ENCODE measurements around the gene PCNX2. TPM values are rescaled to one million over a fixed set of nuclear protein-coding genes. Genes with fewer than 3 reads are reported as not detected.
"Not testable (repeated sequence)": the region's sequence is repeated elsewhere in the genome, so short reads cannot be mapped to it uniquely, and the experiment has no call there.

PCNX2 gene
- total and polyA plus RNA-seq, 12 donors, result 0.29 to 3.1 (median 1.6) TPM

DNA sequence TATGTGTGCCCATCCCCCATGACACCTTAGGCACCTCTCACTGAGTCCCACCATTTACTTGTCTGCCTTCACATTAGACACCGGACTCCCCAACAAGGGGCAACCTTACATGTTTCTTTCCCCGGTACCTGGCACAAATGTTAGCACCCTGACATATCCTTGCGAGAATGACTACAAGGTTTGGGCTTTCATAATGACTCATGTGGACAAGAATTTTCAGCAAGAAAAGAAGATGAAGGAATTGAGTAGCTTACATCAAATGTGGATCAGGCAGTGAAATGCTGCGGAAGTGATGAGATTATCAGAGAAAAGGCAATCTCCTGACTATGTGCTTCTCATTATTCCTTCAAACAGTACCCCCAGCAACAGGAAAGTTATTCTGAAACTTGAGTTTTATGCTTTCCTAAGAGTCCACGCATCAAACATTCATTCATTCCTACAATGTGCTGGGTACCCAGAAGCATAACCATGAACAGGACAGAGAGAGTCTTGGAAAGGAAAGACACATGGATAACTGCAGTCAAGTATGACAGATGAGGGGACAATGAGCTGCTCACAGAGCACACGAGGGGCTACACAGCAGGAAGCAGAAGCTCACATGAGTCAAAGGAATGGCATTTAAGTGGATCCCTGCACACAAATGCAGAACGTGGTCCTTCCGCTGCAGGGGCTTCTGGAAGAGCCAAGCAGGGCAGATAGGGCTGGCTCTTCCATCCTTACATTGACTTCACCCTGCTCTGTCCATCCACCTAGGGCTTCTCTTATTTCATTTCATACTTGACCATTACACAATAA is 112.1 kb downstream of the PCNX2 start:
- ATAC-seq, result no peak
- WGBS, 2 donors, result 74 to 76% methylated on average over 8 of the region's 8 CpGs
- no peak for DNase-seq
- H3K36me3 ChIP-seq, result peaks cover 0 to 2% (median 0%) of the 10 kb centered on the region in 9 donors
- intact Hi-C loops (cut with DNase I), result no loop called here
- TF ChIP-seq, protein P1, sequence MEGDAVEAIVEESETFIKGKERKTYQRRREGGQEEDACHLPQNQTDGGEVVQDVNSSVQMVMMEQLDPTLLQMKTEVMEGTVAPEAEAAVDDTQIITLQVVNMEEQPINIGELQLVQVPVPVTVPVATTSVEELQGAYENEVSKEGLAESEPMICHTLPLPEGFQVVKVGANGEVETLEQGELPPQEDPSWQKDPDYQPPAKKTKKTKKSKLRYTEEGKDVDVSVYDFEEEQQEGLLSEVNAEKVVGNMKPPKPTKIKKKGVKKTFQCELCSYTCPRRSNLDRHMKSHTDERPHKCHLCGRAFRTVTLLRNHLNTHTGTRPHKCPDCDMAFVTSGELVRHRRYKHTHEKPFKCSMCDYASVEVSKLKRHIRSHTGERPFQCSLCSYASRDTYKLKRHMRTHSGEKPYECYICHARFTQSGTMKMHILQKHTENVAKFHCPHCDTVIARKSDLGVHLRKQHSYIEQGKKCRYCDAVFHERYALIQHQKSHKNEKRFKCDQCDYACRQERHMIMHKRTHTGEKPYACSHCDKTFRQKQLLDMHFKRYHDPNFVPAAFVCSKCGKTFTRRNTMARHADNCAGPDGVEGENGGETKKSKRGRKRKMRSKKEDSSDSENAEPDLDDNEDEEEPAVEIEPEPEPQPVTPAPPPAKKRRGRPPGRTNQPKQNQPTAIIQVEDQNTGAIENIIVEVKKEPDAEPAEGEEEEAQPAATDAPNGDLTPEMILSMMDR (IDR thresholded peaks at IDR 0.05), result no peak
- peaks cover 0 to under 1% (median 0%) of the 10 kb centered on the region in 11 donors for H3K9me3 ChIP-seq
- H3K4me1 ChIP-seq, result peaks cover 0 to 7% (median 0%) of the 10 kb centered on the region in 9 donors
- no peak overlapping the region for H3K27ac ChIP-seq
- H3K4me3 ChIP-seq, result no peak overlapping the region
- H3K27me3 ChIP-seq, result no peaks in the 10 kb centered on the region

DNA sequence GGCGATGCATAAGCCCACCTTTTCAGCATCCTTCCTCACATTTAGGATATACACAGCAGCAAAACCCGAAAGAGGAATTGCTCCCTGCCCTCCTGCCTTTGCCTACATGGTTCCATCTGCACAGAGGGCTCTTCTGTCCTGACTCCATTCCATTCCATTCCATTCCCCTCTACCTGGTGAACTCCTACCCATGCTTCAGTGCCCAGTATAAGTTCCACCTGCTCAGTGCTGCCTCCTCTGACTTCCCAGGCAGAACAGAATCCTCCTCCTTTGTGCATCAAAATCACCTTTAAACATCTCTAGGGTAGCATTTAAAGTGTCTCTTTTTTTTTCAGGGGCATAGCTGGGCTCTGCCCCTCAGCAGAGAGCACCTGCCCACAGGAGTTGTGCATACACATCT is 112.9 kb downstream of the PCNX2 start:
- Histone ChIP-seq H3K9me3 (peaks cover 0 to 9% (median 3%) of the 10 kb centered on the region in 11 donors), H3K36me3 (peaks cover 0 to 10% (median 0%) of the 10 kb centered on the region in 9 donors), H3K4me3 (no peak overlapping the region), H3K4me1 (peaks cover 0 to 7% (median 0%) of the 10 kb centered on the region in 9 donors), H3K27me3 (no peaks in the 10 kb centered on the region), H3K27ac (no peak overlapping the region)
- TF ChIP-seq, protein P1 (IDR thresholded peaks at IDR 0.05), result no peak
- intact Hi-C loops (cut with DNase I), result no loop called here
- ATAC-seq, result no peak
- WGBS, 2 donors, result 92 to 97% methylated on average over 2 of the region's 2 CpGs
- no peak for DNase-seq

DNA sequence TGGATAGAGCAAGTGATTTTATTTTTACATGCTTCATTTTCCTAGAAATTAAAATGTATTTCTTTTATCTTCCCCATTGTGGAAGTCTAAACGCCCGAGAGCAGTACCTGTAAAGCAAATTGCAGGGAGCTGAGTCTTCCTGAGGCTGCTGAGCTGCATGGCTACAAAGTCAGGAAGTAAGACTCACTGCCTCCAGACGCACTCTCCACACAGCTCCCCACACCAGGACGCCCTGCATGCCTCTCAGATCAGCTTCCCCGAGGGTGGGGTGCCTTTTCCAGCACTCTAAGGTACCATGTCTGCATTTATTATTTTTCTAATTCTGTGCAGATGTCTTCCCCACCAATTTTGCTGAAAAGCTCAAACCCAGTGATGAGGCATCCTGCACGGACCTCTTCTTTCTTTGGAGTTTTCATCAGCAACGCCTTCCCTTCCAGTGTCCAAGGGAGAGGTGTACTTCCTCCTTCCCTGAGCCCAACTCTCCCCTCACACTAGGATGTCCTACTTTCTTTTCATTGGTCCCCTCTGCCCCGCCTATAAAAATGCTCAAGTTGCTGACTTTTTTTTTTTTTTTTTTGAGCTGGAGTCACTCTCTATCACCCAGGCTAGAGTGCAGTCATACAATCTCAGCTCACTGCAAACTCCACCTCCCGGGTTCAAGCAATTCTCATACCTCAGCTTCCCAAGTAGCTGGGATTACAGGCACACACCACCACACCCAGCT is 114.7 kb downstream of the PCNX2 start:
- ATAC-seq (no peak), DNase-seq (no peak)
- no peaks in the 10 kb centered on the region for H3K27me3 ChIP-seq
- WGBS, 2 donors, result 76 to 82% methylated on average over 9 of the region's 9 CpGs
- H3K27ac ChIP-seq, result no peak overlapping the region
- H3K4me1 ChIP-seq, result peaks cover 0 to 7% (median 0%) of the 10 kb centered on the region in 9 donors
- H3K4me3 ChIP-seq, result no peak overlapping the region
- H3K9me3 ChIP-seq, result peaks cover 0 to 15% (median 3%) of the 10 kb centered on the region in 11 donors
- H3K36me3 ChIP-seq, result peaks cover 0 to 25% (median 0%) of the 10 kb centered on the region in 9 donors
- intact Hi-C loops (cut with DNase I), result no loop called here
- TF ChIP-seq, protein P1 (IDR thresholded peaks at IDR 0.05), result no peak

DNA sequence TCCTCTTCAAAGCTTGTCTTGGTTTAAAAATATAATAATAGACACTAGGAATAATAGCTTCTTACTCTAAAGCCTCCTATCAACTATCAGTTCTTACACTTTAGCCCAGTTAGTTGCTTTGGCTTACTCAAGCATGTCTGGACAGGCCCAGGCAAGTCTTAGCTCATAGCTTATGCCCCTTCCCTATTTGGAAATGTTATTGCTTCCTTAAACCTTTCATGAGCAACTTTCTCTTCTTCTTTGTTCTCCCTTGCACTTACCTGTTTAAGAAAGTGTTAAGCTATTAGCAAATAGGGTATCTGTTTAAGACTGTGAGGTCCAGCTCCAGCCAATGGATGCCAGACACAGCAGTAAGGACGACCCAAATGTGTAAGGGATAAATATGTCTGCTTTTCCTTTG is 115.9 kb downstream of the PCNX2 start:
- H3K27me3 ChIP-seq, H3K4me1 ChIP-seq, DNase-seq, H3K4me3 ChIP-seq, H3K27ac ChIP-seq, ATAC-seq: not testable (repeated sequence)
- intact Hi-C loops (cut with DNase I), result loop anchor here in 2 of 10 donors (10.0 kb wide), 3 partner anchors 125 to 535 kb away; no protein-coding TSS in a partner anchor
- H3K9me3 ChIP-seq, result peaks cover 0 to 15% (median 3%) of the 10 kb centered on the region in 11 donors
- 89 to 90% methylated on average over 1 of the region's 1 CpG for WGBS, 2 donors
- peaks cover 0 to 30% (median 0%) of the 10 kb centered on the region in 9 donors for H3K36me3 ChIP-seq
